H1 (cell line): ENCODE measurements around the gene HJURP. TPM values are rescaled to one million over a fixed set of nuclear protein-coding genes. Genes with fewer than 3 reads are reported as not detected.
"Not testable (repeated sequence)": the region's sequence is repeated elsewhere in the genome, so short reads cannot be mapped to it uniquely, and the experiment has no call there.

Experiments
- CTCF ChIA-PET: fragments of 300-600 bp; sonication (Branson Sonifier 250); formaldehyde crosslinking; loops from one replicate; lab custom pipeline; 2021; ENCODE audit not compliant: partially characterized antibody; lab: Charles Lee
- POLR2A ChIA-PET: fragments of 300-600 bp; sonication (Branson Sonifier 250); formaldehyde crosslinking; loops from one replicate; lab custom pipeline; 2021; ENCODE audit warnings: inconsistent platforms; ENCODE audit not compliant: partially characterized antibody; lab: Charles Lee
- DNase-seq, 2 experiments: peaks; one replicate each; pipeline versions ENCODE4 v3.0.0 to v3.0.0-alpha.2; 2010 to 2022; ENCODE audit warnings: low spot score in 2 of 2, low read depth in 1 of 2, mixed read lengths in 1 of 2
- FAIRE-seq: peaks from 2 replicates; lab custom pipeline; 2011; peaks lifted over from hg19 to GRCh38; lab: Jason Lieb, UNC
- H2AFZ ChIP-seq: 2 replicates; pipeline ENCODE4 v1.8.1; 2012; ENCODE audit warnings: low read length, inconsistent platforms
- H2AK5ac ChIP-seq: 2 replicates; pipeline ENCODE4 v1.6.1; 2013; ENCODE audit warnings: low read depth, low read length
- H2BK120ac ChIP-seq: replicated peaks from 2 replicates; pipeline ENCODE3; 2013; ENCODE audit warnings: low read depth, low read length, inconsistent platforms
- H2BK12ac ChIP-seq: 2 replicates; pipeline ENCODE4 v1.6.1; 2013; ENCODE audit warnings: low read depth, low read length
- H2BK15ac ChIP-seq: 2 replicates; pipeline ENCODE4 v1.6.1; 2013; ENCODE audit warnings: low read length
- H2BK20ac ChIP-seq: 2 replicates; pipeline ENCODE4 v1.6.1; 2013; ENCODE audit warnings: low read length
- H2BK5ac ChIP-seq: 2 replicates; pipeline ENCODE4 v1.6.1; 2013; ENCODE audit warnings: low read depth, low read length
- H3K14ac ChIP-seq: 2 replicates; pipeline ENCODE4 v1.6.1; 2013; ENCODE audit warnings: inconsistent platforms; ENCODE audit not compliant: insufficient read length
- H3K18ac ChIP-seq: 2 replicates; pipeline ENCODE4 v1.6.1; 2013; ENCODE audit warnings: low read length; ENCODE audit errors: extremely low read depth
- H3K23ac ChIP-seq: 2 replicates; pipeline ENCODE4 v1.6.1; 2013; ENCODE audit warnings: inconsistent platforms; ENCODE audit not compliant: insufficient read length
- H3K23me2 ChIP-seq: 2 replicates; pipeline ENCODE4 v1.6.1; 2013; ENCODE audit warnings: low read depth, low read length
- H3K27ac ChIP-seq: 2 replicates; pipeline ENCODE4 v1.6.1; 2011; ENCODE audit warnings: low read depth, low read length, inconsistent platforms
- H3K27me3 ChIP-seq, 4 experiments: replicated peaks in 1 of 4; 1 replicate in 1 of 4; 2 replicates in 3 of 4; pipeline versions ENCODE4 v1.6.1 to v1.8.1; 2011 to 2013; ENCODE audit warnings: low read length in 3 of 4, mild to moderate bottlenecking in 3 of 4, inconsistent platforms in 2 of 4, mixed read lengths in 2 of 4, moderate library complexity in 1 of 4; ENCODE audit not compliant: control insufficient read depth in 3 of 4, insufficient read depth in 3 of 4; ENCODE audit errors: extremely low read depth in 1 of 4
- H3K36me3 ChIP-seq, 4 experiments: 2 replicates each; pipeline versions ENCODE4 v1.6.1 to v1.8.1; 2011 to 2013; ENCODE audit warnings: mild to moderate bottlenecking in 4 of 4, low read length in 3 of 4, moderate library complexity in 2 of 4, control low read depth in 1 of 4, inconsistent platforms in 1 of 4; ENCODE audit not compliant: insufficient read depth in 4 of 4, control insufficient read depth in 2 of 4
- H3K4ac ChIP-seq: replicated peaks from 2 replicates; pipeline ENCODE3; 2013; ENCODE audit warnings: low read length, low read depth, mixed read lengths, inconsistent platforms; ENCODE audit not compliant: insufficient read length
- H3K4me1 ChIP-seq, 4 experiments: replicated peaks in 1 of 4; 1 replicate in 1 of 4; 2 replicates in 3 of 4; pipeline versions ENCODE4 v1.6.1 to v1.8.1; 2011 to 2013; ENCODE audit warnings: low read length in 3 of 4, inconsistent platforms in 2 of 4, mixed read lengths in 1 of 4; ENCODE audit not compliant: insufficient read depth in 4 of 4, control insufficient read depth in 3 of 4
- H3K4me2 ChIP-seq, 2 experiments: 2 replicates each; pipeline versions ENCODE4 v1.6.1 to v1.8.1; 2011 to 2013; ENCODE audit warnings: low read depth in 2 of 2, low read length in 2 of 2, control low read depth in 1 of 2, inconsistent platforms in 1 of 2, mild to moderate bottlenecking in 1 of 2; ENCODE audit not compliant: insufficient read depth in 1 of 2
- H3K4me3 ChIP-seq, 4 experiments: fragments of 200-600, 300-600 bp in 1 of 4; sonication (generic), shearing (Covaris generic), sonication (Bioruptor Twin) in 1 of 4; 2 replicates each; pipeline versions ENCODE4 v1.5.1 to v1.8.1; 2011 to 2016; ENCODE audit warnings: low read length in 4 of 4, low read depth in 3 of 4, control low read depth in 2 of 4, inconsistent platforms in 2 of 4, mild to moderate bottlenecking in 2 of 4, mixed read lengths in 1 of 4, moderate library complexity in 1 of 4; ENCODE audit not compliant: insufficient read depth in 2 of 4; ENCODE audit errors: extremely low read depth in 1 of 4
- H3K56ac ChIP-seq: replicated peaks from 2 replicates; pipeline ENCODE3; 2013; ENCODE audit warnings: low read depth, mild to moderate bottlenecking, mixed read lengths, low read length, inconsistent platforms; ENCODE audit not compliant: insufficient read length
- H3K79me1 ChIP-seq: 2 replicates; pipeline ENCODE4 v1.6.1; 2013; ENCODE audit warnings: low read depth, low read length, control low read depth
- H3K79me2 ChIP-seq, 2 experiments: 2 replicates each; pipeline versions ENCODE4 v1.6.1 to v1.8.1; 2012 to 2013; ENCODE audit warnings: low read length in 2 of 2, mild to moderate bottlenecking in 2 of 2, inconsistent platforms in 1 of 2; ENCODE audit not compliant: insufficient read depth in 2 of 2, control insufficient read depth in 1 of 2
- H3K9ac ChIP-seq, 4 experiments: replicated peaks in 1 of 4; 1 replicate in 1 of 4; 2 replicates in 3 of 4; pipeline versions ENCODE4 v1.6.1 to v1.8.1; 2011 to 2013; ENCODE audit warnings: low read depth in 3 of 4, low read length in 3 of 4, control low read depth in 2 of 4, mild to moderate bottlenecking in 2 of 4, moderate library complexity in 2 of 4, inconsistent platforms in 1 of 4; ENCODE audit errors: extremely low read depth in 1 of 4
- H3K9me3 ChIP-seq, 2 experiments: 2 replicates each; pipeline versions ENCODE4 v1.6.1 to v1.8.1; 2012 to 2013; ENCODE audit warnings: mild to moderate bottlenecking in 2 of 2, moderate library complexity in 2 of 2, control low read depth in 1 of 2, inconsistent platforms in 1 of 2, low read depth in 1 of 2, low read length in 1 of 2, mixed read lengths in 1 of 2; ENCODE audit not compliant: insufficient read depth in 2 of 2
- H4K20me1 ChIP-seq, 2 experiments: replicated peaks in 1 of 2; 2 replicates each; pipeline versions ENCODE3 to v1.8.1; 2011 to 2013; ENCODE audit warnings: inconsistent platforms in 2 of 2, low read length in 2 of 2, mild to moderate bottlenecking in 1 of 2; ENCODE audit not compliant: insufficient read depth in 2 of 2, control insufficient read depth in 1 of 2
- H4K5ac ChIP-seq: 2 replicates; pipeline ENCODE4 v1.6.1; 2013; ENCODE audit warnings: low read length, low read depth, mixed read lengths, inconsistent platforms; ENCODE audit not compliant: insufficient read length
- H4K8ac ChIP-seq: 2 replicates; pipeline ENCODE4 v1.8.0; 2013; ENCODE audit warnings: mild to moderate bottlenecking, moderate library complexity, low read length, inconsistent platforms; ENCODE audit not compliant: insufficient read depth; ENCODE audit errors: extremely low read depth
- H4K91ac ChIP-seq: replicated peaks from 2 replicates; pipeline ENCODE3; 2013; ENCODE audit warnings: low read length, mixed read lengths, inconsistent platforms; ENCODE audit not compliant: insufficient read length
- WGBS, 2 experiments: shearing (Covaris generic) in 1 of 2; methylation state at CpG; one replicate each; pipeline versions ENCODE4 v1.1.6 to v1.1.7; 2013 to 2015; ENCODE audit warnings: low lambda C conversion rate in 2 of 2, mixed read lengths in 2 of 2, inconsistent platforms in 1 of 2, low coverage in 1 of 2, missing lambda C conversion rate in 1 of 2; ENCODE audit not compliant: insufficient replicate concordance in 2 of 2, insufficient coverage in 1 of 2, insufficient read length in 1 of 2; ENCODE audit errors: extremely low coverage in 1 of 2, missing lambda C conversion rate in 1 of 2; 5-methylcytosine and 5-hydroxymethylcytosine counted together
- polyA plus RNA-seq, 7 experiments: library from polyadenylated mRNA; depleted of rRNA in 3 of 7; stranded (reverse) in 5 of 7; unstranded in 2 of 7; fragments of >200 nt in 5 of 7; fragments of 200-250 nt in 2 of 7; gene quantifications; 1 replicate in 5 of 7; 2 replicates in 1 of 7; 4 replicates in 1 of 7; pipeline versions ENCODE4 v1.2.1 to v1.2.3, GENCODE V29; 2011 to 2013; ENCODE audit warnings: missing spikeins in 2 of 7, mixed read lengths in 2 of 7
- total RNA-seq: library from RNA; stranded (reverse); fragmentation: NEBNext Ultra II Directional; extraction: Animal tissue kit (Norgen Biotek cat#: 25700); gene quantifications from 2 replicates; pipeline ENCODE4 v1.2.1, GENCODE V29; 2021

HJURP gene
- total and polyA plus RNA-seq, 2 of the 8 experiments (the other 6 are each of a cell fraction or from before 2014, with no cell fraction given): 49.3 to 60.5 TPM

DNA sequence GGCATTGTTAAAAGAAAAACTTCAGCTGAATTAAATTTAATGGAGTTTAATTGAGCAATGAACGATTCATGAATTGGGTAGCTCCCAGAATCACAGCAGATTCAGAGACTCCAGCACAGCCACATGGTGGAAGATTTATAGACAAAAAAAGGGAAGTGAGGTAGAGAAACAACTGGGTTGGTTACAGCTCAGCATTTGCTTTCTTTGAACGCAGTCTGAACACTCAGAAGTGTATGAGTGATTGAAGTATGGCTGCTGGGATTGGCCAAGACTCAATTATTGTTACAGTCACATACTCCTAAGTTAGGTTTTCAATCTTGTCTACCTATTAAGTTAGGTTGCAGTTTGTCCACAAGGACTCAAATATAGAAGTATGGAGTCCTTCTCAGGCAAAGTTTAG, 17.8 kb upstream of the HJURP start:
- H2BK5ac ChIP-seq, H3K23me2 ChIP-seq, H4K91ac ChIP-seq, H3K36me3 ChIP-seq, H3K79me2 ChIP-seq, FAIRE-seq, H3K14ac ChIP-seq, CTCF ChIA-PET, H4K5ac ChIP-seq, H3K56ac ChIP-seq, H3K27me3 ChIP-seq, H3K4me2 ChIP-seq, H3K27ac ChIP-seq, H2AFZ ChIP-seq, H2AK5ac ChIP-seq, H3K23ac ChIP-seq, H3K9me3 ChIP-seq, H2BK12ac ChIP-seq, H3K4me3 ChIP-seq, H3K4ac ChIP-seq, H3K4me1 ChIP-seq, H2BK15ac ChIP-seq, H4K8ac ChIP-seq, H3K9ac ChIP-seq, H3K18ac ChIP-seq, H2BK120ac ChIP-seq, DNase-seq, H4K20me1 ChIP-seq, H2BK20ac ChIP-seq, POLR2A ChIA-PET, H3K79me1 ChIP-seq: not testable (repeated sequence)
- WGBS, 2 experiments: 85% methylated on average over 2 of the region's 2 CpGs; no CpG with 5 or more reads in 1 of the 2 experiments
